Measurements from ENCODE around the gene PTPN11.
"Not testable (repeated sequence)": the region's sequence is repeated elsewhere in the genome, so short reads cannot be mapped to it uniquely, and the experiment has no call there.

Gene PTPN11

DNA sequence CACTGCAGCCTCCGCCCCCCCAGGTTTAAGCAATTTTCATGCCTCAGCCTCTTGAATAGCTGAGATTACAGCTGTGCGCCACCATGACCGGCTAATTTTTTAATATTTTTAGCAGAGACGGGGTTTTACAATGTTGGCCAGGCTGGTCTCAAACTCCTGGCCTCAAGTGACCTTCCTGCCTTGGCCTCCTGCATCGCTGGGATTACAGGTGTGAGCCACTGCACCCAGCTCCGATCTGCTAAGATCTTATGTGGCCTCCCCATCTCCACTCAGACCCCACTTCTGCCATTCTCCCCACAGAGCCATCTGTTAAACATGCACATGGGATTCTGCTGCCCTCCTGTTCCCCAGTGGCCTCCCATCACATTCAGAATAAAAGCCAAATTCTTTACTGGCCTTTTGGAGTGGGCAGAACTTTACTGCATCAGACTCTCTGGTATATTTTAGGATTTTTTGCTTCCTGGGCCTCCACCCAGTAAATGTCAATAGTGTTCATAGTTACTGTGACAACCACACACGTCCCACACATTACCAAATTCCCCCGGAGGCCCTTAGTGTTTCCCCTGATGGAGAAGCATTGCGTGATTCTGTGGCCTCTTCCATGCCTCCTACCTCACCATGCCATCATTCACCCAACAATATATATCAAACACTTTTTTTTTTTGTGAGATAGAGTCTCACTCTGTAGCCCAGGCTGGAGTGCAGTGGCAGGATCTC is 96.3 kb downstream of the PTPN11 start:
- DNase-seq (ENCODE audit: low spot score) = no peak

DNA sequence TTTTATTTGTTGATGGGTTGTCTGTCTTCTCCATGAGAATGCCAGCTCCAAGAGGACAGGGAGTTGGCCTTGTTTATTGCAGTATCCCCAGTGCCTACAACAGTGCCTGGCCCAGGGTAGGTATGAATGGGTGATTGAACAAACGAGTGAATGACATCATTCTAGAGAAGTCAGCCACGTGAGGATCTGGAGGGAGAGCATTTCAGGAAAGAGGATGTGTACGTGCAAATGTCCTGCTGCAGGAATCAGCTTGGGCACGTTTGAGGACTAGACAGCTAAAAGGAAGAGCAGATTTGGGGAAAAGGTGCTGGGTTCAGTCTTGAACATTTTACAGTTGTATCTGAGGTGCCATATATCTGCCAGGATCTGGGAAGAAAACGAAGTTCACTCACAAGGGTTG is 97.1 kb downstream of the PTPN11 start:
- no peak for DNase-seq (ENCODE audit: low spot score)

DNA sequence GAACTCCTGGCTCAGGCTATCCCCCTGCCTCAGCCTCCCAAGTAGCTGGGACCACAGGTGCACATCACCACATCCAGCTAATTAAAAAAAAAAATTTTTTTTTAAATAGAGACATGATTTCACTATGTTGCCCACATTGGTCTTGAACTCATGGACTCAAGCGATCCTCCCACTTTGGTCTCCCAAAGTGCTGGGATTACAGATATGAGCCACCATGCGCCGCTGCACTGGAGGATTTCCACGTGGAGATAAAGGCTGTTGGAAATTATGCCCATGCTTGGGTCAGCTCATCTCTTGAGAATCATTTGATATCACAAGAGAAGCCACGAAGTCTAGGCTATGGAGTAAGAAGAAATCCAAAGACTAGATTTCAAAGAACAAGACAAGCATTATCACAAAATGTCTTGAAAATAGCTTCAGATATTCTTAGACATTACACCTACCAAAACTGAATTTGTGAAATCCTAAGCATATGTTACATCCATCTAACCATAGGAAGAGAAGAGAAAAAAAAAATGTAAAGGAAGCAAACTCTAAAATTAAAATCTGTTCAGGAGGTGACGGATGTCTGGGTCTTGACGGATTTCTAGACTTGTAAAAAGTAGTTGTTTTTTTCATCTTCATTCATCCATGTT is 99.1 kb downstream of the PTPN11 start:
- no peak for DNase-seq (ENCODE audit: low spot score)

DNA sequence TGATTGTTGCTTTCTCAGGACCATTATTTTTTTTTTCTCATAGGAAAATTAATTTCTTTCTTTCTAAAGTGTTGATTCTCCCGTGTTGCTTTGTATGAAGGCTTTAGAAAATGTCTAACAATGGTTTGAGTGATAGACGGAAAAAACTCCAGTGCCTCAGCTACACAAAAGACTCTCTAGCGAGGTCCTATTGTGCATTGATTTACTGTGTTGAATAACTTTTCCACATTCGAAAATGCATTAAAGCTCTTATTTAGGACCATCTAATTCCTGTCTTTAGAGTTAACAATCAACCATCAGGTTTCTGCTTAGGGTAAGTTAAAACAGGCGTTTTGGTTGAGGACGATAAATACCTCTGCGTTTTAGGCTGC is 99.6 kb downstream of the PTPN11 start:
- no peak for DNase-seq (ENCODE audit: low spot score)

DNA sequence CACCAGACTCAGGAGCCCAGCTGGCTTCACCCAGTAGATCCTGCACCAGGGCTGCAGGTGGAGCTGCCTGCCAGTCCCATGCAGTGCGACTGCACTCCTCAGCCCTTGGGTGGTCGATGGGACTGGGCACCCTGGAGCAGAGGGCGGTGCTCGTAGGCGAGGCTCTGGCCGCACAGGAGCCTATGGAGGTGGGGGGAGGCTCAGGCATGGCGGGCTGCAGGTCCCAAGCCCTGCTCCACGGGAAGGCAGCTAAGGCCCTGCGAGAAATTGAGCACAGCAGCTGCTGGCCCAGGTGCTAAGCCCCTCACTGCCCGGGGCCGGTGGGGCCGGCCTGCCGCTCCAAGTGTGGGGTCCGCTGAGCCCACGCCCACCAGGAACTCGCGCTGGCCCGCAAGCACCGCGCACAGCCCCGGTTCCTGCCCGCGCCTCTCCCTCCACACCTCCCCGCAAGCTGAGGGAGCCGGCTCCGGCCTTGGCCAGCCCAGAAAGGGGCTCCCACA is 101.1 kb downstream of the PTPN11 start:
- DNase-seq (ENCODE audit: low spot score) = not testable (repeated sequence)

DNA sequence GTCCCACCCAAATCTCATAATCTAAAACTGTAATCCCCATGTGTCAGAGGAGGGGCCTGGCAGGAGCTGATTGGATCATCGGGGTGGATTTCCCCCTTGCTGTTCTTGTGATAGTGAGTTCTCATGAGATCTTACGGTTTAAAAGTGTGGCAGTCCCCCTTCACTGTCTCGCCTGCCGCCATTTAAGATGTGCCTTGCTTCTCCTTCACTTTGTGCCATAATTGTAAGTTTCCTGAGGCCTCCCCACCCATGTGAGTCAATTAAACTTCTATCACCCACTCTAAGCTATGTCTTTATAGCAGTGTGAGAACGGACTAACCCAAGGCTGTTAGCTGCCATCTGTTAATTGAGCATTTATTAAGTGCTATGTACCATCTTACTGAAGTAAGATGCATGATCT is 105.1 kb downstream of the PTPN11 start:
- no peak for DNase-seq (ENCODE audit: low spot score)

DNA sequence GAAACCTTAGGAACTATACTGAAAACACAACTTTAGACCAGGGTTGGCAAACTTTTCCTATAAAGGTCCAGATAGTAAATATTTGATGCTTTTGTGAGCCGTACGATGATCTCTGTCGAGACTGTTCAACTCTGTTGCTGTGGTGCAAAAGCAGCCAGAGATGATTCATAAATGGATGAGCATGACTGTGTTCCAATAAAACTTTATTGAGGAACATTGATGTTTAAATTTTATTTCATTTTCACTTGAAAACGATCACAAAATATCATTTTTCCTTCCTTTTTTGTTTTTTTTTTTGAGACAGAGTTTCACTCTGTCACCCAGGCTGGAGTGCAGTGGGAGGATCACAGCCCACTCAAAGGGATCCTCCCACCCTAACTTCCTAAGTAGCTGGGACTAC is 105.5 kb downstream of the PTPN11 start:
- DNase-seq (ENCODE audit: low spot score) = no peak

DNA sequence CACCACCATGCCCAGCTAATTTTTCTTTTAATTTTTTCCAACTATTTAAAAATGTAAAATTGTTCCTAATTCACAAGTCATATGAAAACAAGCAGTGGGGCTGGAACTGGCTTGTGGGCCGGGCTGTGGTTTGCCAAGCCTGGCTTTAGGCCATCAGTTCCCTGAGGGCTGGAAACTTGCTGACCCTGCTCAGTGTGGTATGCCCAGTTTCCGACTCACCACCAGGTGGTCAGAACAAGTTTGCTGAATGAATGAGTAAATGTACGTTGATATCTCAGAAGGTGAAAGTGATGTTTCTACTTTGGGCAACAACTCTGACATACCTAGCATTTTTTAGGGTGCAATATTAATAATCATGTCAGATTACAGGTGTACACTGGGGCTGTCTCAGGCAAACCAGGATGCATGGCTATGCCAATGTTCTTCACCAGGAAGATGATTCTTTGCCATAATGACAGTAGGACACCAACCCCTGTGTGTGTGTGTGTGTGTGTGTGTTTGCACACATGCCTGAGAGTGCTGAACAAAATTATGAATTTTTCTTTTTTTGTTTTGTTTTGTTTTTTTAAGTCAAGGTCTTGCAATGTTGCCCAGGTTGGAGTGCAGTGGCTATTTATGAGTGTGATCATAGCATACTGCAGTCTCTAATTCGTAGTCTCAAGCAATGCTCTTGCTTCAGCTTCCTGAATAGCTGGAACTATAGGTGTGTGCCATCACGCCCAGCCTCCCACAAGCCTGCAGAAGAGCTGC is 106.1 kb downstream of the PTPN11 start:
- no peak for DNase-seq (ENCODE audit: low spot score)

DNA sequence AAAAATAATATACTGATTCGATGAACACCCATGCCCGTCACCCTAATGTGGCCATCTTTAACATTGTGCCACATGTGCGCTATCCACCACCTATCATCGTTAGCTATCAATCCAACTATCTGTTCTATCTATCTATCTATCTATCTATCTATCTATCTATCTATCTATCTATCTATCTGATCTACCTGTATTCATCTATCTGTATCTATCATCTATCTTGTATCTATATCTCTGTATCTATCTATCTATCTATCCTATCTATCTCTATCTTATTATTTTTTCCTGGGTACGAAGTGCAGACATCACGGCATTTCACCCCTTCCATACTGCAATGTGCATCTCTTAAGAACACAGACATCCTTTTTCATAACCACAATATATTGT is 106.7 kb downstream of the PTPN11 start:
- DNase-seq (ENCODE audit: low spot score) = no peak

DNA sequence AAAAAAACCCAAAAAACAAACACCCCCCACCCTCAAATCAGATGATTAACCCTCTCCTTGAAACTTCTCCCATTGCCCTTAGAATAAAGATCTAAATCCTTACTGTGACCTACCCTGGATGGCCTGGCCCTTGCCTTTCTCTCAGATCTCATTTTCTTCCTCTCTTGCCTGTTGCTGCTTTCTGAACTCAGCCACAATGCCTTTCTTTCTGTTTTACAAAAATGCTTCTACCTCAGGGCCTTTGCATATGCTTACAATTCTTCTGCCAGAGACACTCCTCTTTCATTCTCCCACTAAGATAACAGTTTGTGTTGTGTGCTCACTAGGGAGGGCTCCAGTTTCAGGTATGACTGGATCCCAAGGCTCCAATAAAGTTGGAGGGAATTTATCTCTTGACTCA is 108.3 kb downstream of the PTPN11 start:
- no peak for DNase-seq (ENCODE audit: low spot score)

DNA sequence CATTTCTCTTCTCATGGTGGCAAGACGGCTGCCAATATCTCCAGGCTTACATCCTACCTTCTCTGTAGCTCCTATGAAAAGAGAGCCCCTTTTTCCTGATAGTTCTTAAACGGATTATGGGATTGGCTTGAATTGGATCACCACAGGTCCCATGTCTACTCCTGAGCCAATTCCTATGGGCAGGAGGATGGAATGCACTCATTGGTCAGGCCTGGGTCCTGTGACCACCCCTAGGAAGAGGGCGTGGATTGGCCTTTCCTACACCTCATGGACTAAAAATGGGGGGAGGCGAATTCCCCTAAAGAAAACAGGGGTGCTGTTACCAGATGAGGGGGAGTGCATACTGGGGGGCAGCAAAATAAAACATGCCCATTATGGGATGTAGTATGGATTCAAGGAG is 108.8 kb downstream of the PTPN11 start:
- DNase-seq (ENCODE audit: low spot score) = no peak

DNA sequence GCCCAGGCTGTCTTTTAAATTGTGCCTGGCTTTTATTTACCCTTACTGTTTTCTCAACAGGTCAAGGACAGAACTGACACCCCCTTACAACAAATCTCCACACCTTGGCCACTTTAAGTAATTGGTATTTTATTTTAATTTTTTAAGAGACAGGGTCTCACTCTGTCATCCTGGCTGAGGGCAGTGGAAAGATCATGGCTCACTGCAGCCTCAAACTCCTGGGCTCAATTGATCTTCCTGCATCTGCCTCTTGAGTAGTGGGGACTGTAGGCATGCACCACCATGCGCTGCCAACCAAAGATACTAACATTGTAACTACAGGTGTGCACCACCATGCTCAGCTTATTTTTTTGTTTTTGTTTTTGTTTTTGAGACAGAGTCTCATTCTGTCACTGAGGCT is 109.8 kb downstream of the PTPN11 start:
- no peak for DNase-seq (ENCODE audit: low spot score)

DNA sequence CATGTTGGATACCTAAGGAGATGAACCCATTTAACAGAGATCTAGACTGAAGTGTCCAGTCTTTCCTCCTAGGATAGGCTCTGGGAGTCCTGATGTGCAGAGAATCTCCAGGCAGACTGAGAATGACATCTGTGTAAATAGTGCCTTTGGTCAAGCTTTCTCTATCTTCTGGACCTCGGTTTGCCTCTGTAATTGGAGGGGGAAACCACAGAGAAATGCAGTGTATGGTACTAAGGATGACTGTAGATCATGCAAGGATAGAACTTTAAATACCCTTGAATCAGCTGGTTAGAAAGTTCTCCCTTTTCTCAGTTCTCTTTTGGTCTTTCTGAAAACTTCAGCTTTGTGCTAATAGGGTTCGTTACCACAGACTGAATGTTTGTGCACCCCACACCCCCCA is 112.2 kb downstream of the PTPN11 start:
- no peak for DNase-seq (ENCODE audit: low spot score)

DNA sequence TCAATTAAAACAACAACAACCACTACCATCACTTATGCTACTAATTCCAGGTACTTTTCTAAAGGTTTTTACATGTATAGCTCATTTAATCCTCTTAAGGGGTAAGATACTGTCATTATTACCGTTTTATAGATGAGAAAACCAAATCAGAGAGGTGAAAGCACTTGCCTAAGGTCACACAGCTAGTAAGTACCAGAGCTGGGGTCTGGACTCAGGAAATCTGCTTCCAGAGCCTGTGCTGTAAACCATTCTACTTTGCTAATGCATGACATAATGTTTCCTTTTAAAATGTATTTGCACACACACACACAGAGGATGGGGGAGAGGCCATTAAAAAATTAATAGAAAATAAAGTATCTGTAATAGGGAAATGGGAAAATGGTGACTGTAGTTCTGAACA is 113.4 kb downstream of the PTPN11 start:
- no peak for DNase-seq (ENCODE audit: low spot score)

DNA sequence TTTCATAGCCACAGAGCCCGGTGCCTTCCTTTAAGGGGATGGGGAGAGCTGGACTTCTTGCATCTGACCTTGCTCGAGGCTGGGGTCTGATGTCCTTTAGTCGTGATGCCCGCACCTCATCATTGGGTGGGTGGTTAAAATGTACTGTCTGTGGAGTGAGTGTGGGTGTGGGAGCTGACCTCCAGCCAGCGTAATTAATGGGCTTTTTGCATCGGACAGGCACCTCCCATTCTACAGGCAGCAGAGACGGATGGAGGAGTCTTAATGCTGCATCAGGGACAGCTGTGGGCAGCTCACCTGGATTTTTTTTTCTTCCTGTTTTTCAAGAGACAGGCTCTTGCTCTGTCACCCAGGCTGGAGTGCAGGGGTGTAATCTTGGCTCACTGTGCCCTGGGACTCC is 114.8 kb downstream of the PTPN11 start:
- DNase-seq (ENCODE audit: low spot score) = no peak

DNA sequence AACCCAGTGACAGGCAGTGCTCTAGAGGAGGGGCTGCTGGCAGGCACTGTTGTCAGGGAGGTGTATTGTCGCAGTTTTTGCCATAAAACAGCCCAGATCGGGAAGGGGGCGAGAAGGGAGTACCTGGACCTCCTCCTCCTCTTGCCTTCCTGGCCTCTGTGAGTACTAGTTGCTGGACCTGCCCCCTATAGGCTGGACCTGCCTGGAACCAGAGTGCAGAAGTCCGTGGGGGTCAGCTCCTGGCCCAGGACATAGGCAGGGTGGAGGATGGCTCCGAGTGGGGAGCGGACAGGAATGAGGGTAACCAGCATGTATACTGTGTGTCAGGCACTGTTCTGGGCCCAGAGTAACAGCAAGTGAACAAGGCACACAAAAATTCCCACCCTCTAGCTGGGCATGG is 116.3 kb downstream of the PTPN11 start:
- no peak for DNase-seq (ENCODE audit: low spot score)

DNA sequence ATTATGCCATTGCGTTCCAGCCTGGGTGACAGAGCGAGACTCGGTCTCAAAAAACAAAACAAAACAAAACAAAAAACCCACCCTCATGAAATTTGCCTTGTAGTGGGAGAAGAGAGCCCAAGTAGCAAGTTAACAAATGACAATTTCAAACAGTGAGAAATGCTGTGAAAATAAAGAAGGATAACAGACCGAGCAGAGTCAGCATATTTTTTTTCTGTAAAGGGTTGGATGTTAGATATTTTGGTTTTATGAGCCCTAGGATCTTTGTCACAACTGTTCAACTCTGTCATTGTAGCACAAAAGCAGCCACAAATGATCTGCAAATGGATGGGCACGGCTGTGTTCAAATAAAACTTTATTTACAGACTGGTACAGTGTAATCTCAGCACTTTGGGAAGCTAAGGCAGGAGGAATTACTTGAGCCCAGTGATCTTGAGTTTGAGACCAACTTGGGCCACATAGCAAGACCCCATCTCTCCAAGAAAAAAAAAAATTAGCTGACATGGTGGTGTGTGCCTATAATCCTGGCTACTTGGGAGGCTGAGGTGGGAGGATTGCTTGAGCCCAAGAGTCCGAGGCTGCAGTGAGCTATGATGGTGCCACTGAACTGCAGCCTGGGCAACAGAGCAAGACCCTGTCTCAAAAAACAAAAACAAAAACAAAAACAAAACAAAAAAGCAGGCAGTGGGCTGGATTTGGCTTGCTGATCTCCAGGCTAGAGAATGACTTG is 117.1 kb downstream of the PTPN11 start:
- DNase-seq (ENCODE audit: low spot score) = no peak

DNA sequence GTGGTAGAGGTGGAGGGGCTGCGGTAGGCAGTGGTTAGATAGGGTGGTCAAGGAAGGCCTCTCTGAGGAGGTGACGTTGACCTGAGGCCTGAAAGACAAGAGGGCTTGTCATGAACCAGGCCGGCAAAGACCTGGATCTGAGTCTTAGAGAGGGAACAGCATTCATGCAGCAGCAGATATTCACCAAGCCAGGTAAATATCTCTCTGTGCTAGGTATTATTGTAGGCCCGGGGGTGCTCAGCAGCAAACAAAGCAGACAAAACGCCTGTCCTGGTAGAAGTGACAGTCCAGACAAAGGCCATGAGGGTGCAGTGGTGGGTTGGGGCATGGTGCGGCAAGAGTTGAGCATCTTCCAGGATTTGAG is 117.6 kb downstream of the PTPN11 start:
- no peak for DNase-seq (ENCODE audit: low spot score)

DNA sequence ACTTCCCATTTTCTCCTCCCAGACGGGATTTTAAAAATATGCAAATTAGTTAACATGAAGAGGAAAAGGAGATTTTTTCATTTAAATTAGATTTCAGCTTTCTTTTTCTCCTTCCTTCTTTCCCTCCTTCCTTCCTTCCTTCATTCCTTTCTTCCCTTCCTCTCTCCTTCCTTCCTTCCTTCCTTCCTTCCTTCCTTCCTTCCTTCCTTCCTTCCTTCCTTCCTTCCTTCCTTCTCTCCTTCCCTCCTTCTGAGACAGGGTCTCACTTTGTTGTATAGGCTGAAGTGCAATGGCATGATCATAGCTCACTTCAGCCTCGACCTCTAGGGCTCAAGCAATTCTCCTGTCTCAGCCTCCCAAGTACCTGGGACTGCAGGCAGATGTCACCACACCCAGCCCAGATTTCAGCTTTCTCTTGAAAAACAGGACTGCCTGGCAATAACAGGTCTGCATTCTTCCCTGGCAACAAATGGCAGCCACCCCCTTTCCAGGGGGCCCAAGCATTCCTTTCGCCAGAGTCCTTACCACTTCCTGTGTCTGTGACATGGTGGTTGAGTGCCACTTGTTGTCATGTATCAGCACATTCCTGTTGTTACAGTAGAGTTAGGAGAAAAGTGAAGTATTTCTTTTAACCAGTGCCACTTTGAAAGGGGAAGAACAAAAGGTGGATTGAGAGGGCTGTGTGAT is 119.1 kb downstream of the PTPN11 start:
- DNase-seq (ENCODE audit: low spot score) = no peak

DNA sequence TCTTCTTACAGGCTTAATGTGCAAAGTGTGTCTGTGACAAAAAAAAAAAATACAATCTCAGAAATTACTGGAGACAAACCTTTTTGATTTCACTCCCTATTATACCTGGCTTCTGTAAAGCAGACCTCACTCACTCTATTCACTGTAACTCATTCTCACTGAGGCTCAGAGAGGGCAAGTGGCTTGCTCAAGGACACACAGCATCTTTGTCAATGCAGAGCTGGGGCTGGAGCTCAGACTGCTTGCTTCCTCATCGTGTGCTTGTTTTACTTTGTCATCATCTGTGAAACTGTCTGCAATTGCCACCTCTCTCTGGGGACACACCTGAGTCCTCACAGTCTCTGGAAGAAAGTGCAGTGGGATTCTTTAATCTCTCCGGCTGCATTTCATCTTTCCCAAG is 120.0 kb downstream of the PTPN11 start:
- no peak for DNase-seq (ENCODE audit: low spot score)

DNA sequence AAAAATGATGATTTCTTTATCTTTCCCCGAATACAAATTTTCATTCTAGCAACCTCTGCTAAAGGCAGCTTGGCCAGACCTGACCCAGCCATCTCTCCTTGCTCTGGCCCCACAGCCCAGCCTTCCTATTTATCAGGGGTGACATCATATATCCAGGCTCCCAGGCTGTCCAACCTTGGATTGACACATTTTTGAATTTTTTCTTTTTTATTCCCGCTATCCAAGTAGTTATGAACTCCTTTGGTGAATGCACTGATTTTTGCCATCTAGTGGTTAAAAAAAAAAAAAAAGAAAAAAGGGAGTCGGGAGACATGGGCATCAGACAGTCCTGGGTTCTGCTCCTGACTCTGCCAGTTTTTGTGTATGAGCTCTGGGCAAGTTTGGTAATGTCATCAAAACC is 120.5 kb downstream of the PTPN11 start:
- DNase-seq (ENCODE audit: low spot score) = no peak

DNA sequence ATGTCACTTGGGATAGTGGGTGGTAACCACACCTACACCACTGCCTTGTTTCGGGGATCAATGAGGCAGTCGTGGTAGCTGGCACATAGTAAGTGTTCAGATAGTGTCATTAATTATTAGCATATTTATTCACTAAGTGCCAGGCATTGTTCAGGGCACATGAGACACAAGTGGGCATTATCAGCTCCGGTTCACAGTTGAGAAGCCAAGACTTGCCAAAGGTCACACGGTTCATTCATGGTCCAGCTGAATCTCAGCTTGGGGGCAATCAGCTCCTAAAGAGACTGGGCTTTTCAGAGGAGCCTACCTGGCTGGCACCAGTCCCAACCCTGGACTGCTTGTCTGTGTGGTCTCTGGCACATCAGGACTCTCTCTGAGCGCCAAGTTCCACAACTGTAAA is 121.3 kb downstream of the PTPN11 start:
- no peak for DNase-seq (ENCODE audit: low spot score)
